GM12874 (cell line): Measurements from ENCODE around the gene TNFRSF8.

ENCODE experiments used
- CTCF ChIP-seq: IDR thresholded peaks from 2 replicates; pipeline ENCODE4 v1.5.1; 2011; ENCODE audit warnings: low read depth, mild to moderate bottlenecking, control low read depth, low read length, moderate library complexity; ENCODE audit not compliant: insufficient read depth

TNFRSF8 gene

GRCh38 chr1:12021616-12022015 lies 41.5 kb upstream of the TNFRSF8 start:
- no peak for TF ChIP-seq CTCF

- TF ChIP-seq CTCF: no peak
These were observed 41.1 kb upstream of the TNFRSF8 start for GRCh38 chr1:12022036-12022435.

GRCh38 chr1:12026586-12026985 lies 36.5 kb upstream of the TNFRSF8 start:
- TF ChIP-seq CTCF: no peak

GRCh38 chr1:12028248-12028647 lies 34.9 kb upstream of the TNFRSF8 start:
- TF ChIP-seq CTCF: no peak

- TF ChIP-seq CTCF: no peak
These were observed 34.1 kb upstream of the TNFRSF8 start for GRCh38 chr1:12028957-12029511.

- TF ChIP-seq CTCF: no peak
These were observed 33.3 kb upstream of the TNFRSF8 start for GRCh38 chr1:12029720-12030339.

- peak; percentile 86 for TF ChIP-seq CTCF
These were observed 31.8 kb upstream of the TNFRSF8 start for GRCh38 chr1:12031039-12031980.
